GM23338 (cell line): Measurements from ENCODE around the gene EHD2. TPM values are rescaled to one million over a fixed set of nuclear protein-coding genes. Genes with fewer than 3 reads are reported as not detected.

Experiments used
- ATAC-seq: fragments of 200-7000 bp; cut with Tn5 transposase; 3 replicates; pipeline ENCODE4 v1.9.1; 2020
- DNase-seq: peaks from one replicate; pipeline ENCODE4 v3.0.0-alpha.2; 2015; ENCODE audit warnings: low spot score
- H2AFZ ChIP-seq: fragments of 200-600 bp; sonication (generic); 2 replicates; pipeline ENCODE4 v1.8.0; 2016; ENCODE audit warnings: antibody characterized with exemption, mild to moderate bottlenecking, moderate library complexity
- H3F3A ChIP-seq: fragments of 200-600 bp; sonication (generic); replicated peaks from 2 replicates; pipeline ENCODE4 v1.8.0; 2017; ENCODE audit warnings: antibody characterized with exemption, mixed run types, low read depth
- H3K27ac ChIP-seq: fragments of 200-600 bp; sonication (generic); 2 replicates; pipeline ENCODE4 v1.6.1; 2016; ENCODE audit warnings: low read depth
- H3K27me3 ChIP-seq: fragments of 200-600 bp; sonication (generic); 2 replicates; pipeline ENCODE4 v1.8.0; 2016; ENCODE audit warnings: mild to moderate bottlenecking, mixed run types, moderate library complexity; ENCODE audit not compliant: insufficient read depth
- H3K36me3 ChIP-seq: fragments of 200-600 bp; sonication (generic); 2 replicates; pipeline ENCODE4 v1.8.0; 2016; ENCODE audit warnings: mild to moderate bottlenecking; ENCODE audit not compliant: insufficient read depth
- H3K4me1 ChIP-seq: fragments of 200-600 bp; sonication (generic); 2 replicates; pipeline ENCODE4 v1.8.0; 2016; ENCODE audit warnings: mild to moderate bottlenecking, moderate library complexity; ENCODE audit not compliant: insufficient read depth
- H3K4me2 ChIP-seq: fragments of 200-600 bp; sonication (generic); 2 replicates; pipeline ENCODE4 v1.7.1; 2017; ENCODE audit warnings: mixed run types
- H3K4me3 ChIP-seq: fragments of 200-600 bp; sonication (generic); 2 replicates; pipeline ENCODE4 v1.6.1; 2016; ENCODE audit warnings: mixed run types
- H3K79me2 ChIP-seq: fragments of 200-600 bp; sonication (generic); replicated peaks from 2 replicates; pipeline ENCODE4 v1.8.0; 2017; ENCODE audit warnings: mild to moderate bottlenecking; ENCODE audit not compliant: insufficient read depth
- H3K9me2 ChIP-seq: fragments of 200-600 bp; sonication (generic); 2 replicates; pipeline ENCODE4 v1.8.0; 2017; ENCODE audit not compliant: insufficient read depth
- H4K20me1 ChIP-seq: fragments of 200-600 bp; sonication (generic); replicated peaks from 2 replicates; pipeline ENCODE4 v1.8.0; 2017; ENCODE audit warnings: mild to moderate bottlenecking; ENCODE audit not compliant: insufficient read depth
- H3K27ac Mint-ChIP-seq: 2 replicates; pipeline ENCODE4 v1.8.0; 2020; ENCODE audit warnings: inconsistent platforms, mild to moderate bottlenecking, moderate library complexity, mixed read lengths
- H3K27me3 Mint-ChIP-seq: 3 replicates; pipeline ENCODE4 v1.8.0; 2022; ENCODE audit warnings: low read depth, mild to moderate bottlenecking, moderate library complexity, mixed read lengths, inconsistent platforms; ENCODE audit not compliant: insufficient read depth, poor library complexity
- H3K36me3 Mint-ChIP-seq: 3 replicates; pipeline ENCODE4 v1.8.0; 2021; ENCODE audit warnings: low read depth, mild to moderate bottlenecking, inconsistent platforms, moderate library complexity, mixed read lengths
- H3K4me1 Mint-ChIP-seq: 3 replicates; pipeline ENCODE4 v1.8.0; 2020; ENCODE audit warnings: mild to moderate bottlenecking, inconsistent platforms, mixed read lengths
- H3K4me3 Mint-ChIP-seq: 3 replicates; pipeline ENCODE4 v1.8.0; 2021; ENCODE audit warnings: moderate library complexity, mild to moderate bottlenecking, inconsistent platforms, mixed read lengths
- H3K9me3 Mint-ChIP-seq: 3 replicates; pipeline ENCODE4 v1.8.0; 2020; ENCODE audit warnings: moderate library complexity, mild to moderate bottlenecking, inconsistent platforms, mixed read lengths
- ETS1 ChIP-seq: IDR thresholded peaks from 2 replicates; pipeline ENCODE4 v1.6.1; 2016; ENCODE audit warnings: antibody characterized with exemption
- EZH2phosphoT487 ChIP-seq: fragments of 200-600 bp; sonication (generic); IDR thresholded peaks from one replicate; pipeline ENCODE4 v1.8.1; 2018; ENCODE audit warnings: antibody characterized with exemption; ENCODE audit not compliant: unreplicated experiment
- NANOG ChIP-seq: IDR thresholded peaks from 2 replicates; pipeline ENCODE4 v1.6.1; 2016; ENCODE audit warnings: antibody characterized with exemption, borderline replicate concordance
- POLR2AphosphoS5 ChIP-seq: IDR thresholded peaks from 2 replicates; pipeline ENCODE4 v1.6.1; 2016; ENCODE audit warnings: antibody characterized with exemption, low read depth
- REST ChIP-seq: IDR thresholded peaks from one replicate; pipeline ENCODE4 v1.6.1; 2018; ENCODE audit warnings: antibody characterized with exemption; ENCODE audit not compliant: unreplicated experiment
- STAT1 ChIP-seq: IDR thresholded peaks from one replicate; pipeline ENCODE4 v1.6.1; 2016; ENCODE audit warnings: antibody characterized with exemption; ENCODE audit not compliant: unreplicated experiment
- ZNF114 ChIP-seq: fragments of 250-450 bp; sonication (Bioruptor Pico); IDR thresholded peaks from 2 replicates; pipeline ENCODE4 v1.5.0; 2020; ENCODE audit warnings: mild to moderate bottlenecking, moderate library complexity
- ZNF462 ChIP-seq: fragments of 250-450 bp; sonication (Bioruptor Pico); IDR thresholded peaks from 2 replicates; pipeline ENCODE4 v1.5.0; 2020; ENCODE audit warnings: mild to moderate bottlenecking, moderate library complexity
- polyA plus RNA-seq: library from polyadenylated mRNA; unstranded; fragments of >200 nt; fragmentation: Nextera tagmentation; extraction: Ambion mirVana; gene quantifications from 2 replicates; pipeline ENCODE4 v1.2.1, GENCODE V29; 2016
- total RNA-seq: library from RNA; depleted of rRNA; stranded (reverse); fragments of >200 nt; shearing (Covaris generic); gene quantifications from 2 replicates; pipeline ENCODE4 v1.2.3, GENCODE V29; 2014
- TF ChIP-seq, protein P1 (sequence below), 2 experiments: fragments of 200-600 bp in 1 of 2; sonication (generic) in 1 of 2; conservative IDR thresholded peaks; 2 replicates each; pipeline versions ENCODE4 v1.5.1 to v1.6.1; 2016 to 2017; ENCODE audit warnings: antibody characterized with exemption in 2 of 2, low read depth in 2 of 2, mild to moderate bottlenecking in 2 of 2, moderate library complexity in 1 of 2

Gene EHD2
- total and polyA plus RNA-seq, 2 experiments from 2014 or later = 6.6 to 10.8 TPM

DNA sequence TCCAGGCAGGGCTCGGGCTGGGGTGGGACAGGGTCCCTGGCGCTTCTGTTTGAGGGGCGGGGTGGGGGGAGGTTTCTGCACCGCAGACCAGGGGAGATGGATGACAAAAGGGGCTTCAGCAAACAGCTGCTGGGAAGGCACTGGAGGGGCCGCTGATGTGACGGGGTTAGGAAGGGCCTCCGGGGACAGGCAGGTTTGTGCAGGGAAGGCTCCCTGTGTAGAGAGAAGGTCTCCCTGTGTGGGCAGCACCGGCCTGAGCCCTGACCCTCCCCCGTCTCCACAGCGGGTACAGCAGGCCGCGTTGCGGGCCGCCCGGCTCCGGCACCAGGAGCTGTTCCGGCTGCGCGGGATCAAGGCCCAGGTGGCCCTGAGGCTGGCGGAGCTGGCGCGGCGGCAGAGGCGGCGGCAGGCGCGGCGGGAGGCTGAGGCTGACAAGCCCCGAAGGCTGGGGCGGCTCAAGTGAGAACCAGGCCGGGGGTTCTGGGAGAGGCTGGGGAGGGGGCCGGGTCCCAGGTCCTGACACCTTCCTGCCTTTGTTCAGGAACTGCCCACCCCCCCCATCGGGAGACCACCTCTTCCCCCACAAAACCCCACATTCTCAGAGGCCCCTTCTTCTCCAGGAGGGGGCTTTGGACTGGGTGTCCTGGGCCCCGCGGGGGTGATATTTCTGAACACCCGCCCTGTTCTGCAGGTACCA lies 42.0 kb downstream of the EHD2 start (continued):
- TF ChIP-seq REST = no peak
- TF ChIP-seq, protein P1, sequence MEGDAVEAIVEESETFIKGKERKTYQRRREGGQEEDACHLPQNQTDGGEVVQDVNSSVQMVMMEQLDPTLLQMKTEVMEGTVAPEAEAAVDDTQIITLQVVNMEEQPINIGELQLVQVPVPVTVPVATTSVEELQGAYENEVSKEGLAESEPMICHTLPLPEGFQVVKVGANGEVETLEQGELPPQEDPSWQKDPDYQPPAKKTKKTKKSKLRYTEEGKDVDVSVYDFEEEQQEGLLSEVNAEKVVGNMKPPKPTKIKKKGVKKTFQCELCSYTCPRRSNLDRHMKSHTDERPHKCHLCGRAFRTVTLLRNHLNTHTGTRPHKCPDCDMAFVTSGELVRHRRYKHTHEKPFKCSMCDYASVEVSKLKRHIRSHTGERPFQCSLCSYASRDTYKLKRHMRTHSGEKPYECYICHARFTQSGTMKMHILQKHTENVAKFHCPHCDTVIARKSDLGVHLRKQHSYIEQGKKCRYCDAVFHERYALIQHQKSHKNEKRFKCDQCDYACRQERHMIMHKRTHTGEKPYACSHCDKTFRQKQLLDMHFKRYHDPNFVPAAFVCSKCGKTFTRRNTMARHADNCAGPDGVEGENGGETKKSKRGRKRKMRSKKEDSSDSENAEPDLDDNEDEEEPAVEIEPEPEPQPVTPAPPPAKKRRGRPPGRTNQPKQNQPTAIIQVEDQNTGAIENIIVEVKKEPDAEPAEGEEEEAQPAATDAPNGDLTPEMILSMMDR (conservative IDR thresholded peaks at IDR 0.05; ENCODE audit: low read depth in 2 of 2) = no peak
- no peak for TF ChIP-seq NANOG
- no peak for TF ChIP-seq POLR2AphosphoS5

DNA sequence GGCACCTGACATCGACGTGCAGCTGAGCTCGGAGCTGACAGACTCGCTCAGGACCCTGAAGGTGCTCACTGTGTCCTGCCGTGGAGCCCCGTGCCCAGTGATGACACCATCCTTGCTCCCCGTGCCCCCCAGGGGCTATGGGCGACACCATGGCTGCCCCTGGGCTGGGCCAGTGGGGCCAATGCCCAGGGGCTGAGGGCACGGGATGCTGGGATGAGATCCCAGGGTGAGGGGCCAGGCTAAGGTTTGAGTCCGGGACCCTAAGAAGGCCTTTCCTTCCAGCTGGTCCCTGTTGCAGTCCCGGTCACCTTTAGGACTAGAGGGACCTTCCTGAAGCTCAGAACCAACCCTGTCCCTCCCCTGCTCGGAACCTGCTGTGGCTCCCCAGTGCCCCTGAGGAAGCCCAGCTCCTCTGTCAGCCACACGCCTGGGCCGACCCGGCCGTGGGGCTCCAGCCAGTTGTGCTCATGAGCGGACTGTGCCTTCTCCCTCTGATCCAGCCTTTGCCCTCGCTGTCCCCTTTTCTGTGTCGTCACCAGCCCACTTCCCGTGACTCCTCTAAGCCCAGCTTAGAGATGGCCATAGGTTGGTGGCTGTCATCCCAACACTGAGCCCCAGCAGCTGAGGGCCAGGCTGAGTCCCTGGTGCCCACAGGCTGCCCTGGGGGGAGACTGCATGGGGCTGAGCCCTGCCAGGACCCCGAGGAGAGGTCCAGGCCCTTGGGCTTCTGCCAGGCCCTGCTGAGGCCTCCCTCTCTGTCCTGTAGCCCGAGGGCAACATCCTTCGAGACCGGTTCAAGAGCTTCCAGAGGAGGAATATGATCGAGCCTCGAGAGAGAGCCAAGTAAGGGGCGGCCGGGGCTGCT lies 42.8 kb downstream of the EHD2 start:
- DNase-seq (no peak), ATAC-seq (no peak)
- no peak overlapping the region for H3K4me3 Mint-ChIP-seq
- no peak overlapping the region for H3K4me2 ChIP-seq
- H3K36me3 ChIP-seq = peaks cover 41% of the 10 kb centered on the region
- H3K4me1 Mint-ChIP-seq = no peaks in the 10 kb centered on the region
- no peaks in the 10 kb centered on the region; the same call in 2 of the 3 replicates for H3K9me3 Mint-ChIP-seq
- H3K9me2 ChIP-seq = no peaks in the 10 kb centered on the region
- no peak overlapping the region for H3K4me3 ChIP-seq
- 0 out of 2 replicates have a peak, but pooled peaks cover 4% of the 10 kb centered on the region for H4K20me1 ChIP-seq
- peaks cover 16% of the 10 kb centered on the region for H3F3A ChIP-seq
- no peaks in the 10 kb centered on the region for H3K79me2 ChIP-seq
- no peaks in the 10 kb centered on the region for H3K4me1 ChIP-seq
- H3K27me3 ChIP-seq = no peaks in the 10 kb centered on the region
- H3K27ac Mint-ChIP-seq = no peak overlapping the region
- no peak overlapping the region for H2AFZ ChIP-seq
- H3K27ac ChIP-seq = no peak overlapping the region
- H3K36me3 Mint-ChIP-seq = peaks cover 72% of the 10 kb centered on the region
- H3K27me3 Mint-ChIP-seq = peaks cover 14% of the 10 kb centered on the region
- TF ChIP-seq EZH2phosphoT487 = no peak
- no peak for TF ChIP-seq ZNF462 (CRISPR knock-in tag)
- TF ChIP-seq ZNF114 (CRISPR knock-in tag) = no peak
- TF ChIP-seq ETS1 = no peak
- no peak for TF ChIP-seq STAT1
